Parathyroid adenoma (tissue), 2 donors: ENCODE data around the gene MAPK6.
"Not testable (repeated sequence)": the region's sequence is repeated elsewhere in the genome, so short reads cannot be mapped to it uniquely, and the experiment has no call there.

Experiments used
- H2AFZ ChIP-seq: fragments of 300-600 bp; sonication (generic); one replicate; pipeline ENCODE4 v1.7.0; 2017; ENCODE audit warnings: antibody characterized with exemption, mild to moderate bottlenecking
- H3K27ac ChIP-seq: fragments of 300-600 bp; sonication (generic); one replicate; pipeline ENCODE4 v1.7.0; 2017
- H3K27me3 ChIP-seq: fragments of 300-600 bp; sonication (generic); one replicate; pipeline ENCODE4 v1.7.0; 2017; ENCODE audit warnings: low read length; ENCODE audit not compliant: control insufficient read depth, insufficient read depth
- H3K36me3 ChIP-seq: fragments of 300-600 bp; sonication (generic); one replicate; pipeline ENCODE4 v1.7.0; 2017; ENCODE audit warnings: low read length; ENCODE audit not compliant: control insufficient read depth, insufficient read depth
- H3K4me1 ChIP-seq: fragments of 300-600 bp; sonication (generic); one replicate; pipeline ENCODE4 v1.7.0; 2017; ENCODE audit warnings: control low read depth
- H3K4me2 ChIP-seq: fragments of 300-600 bp; sonication (generic); one replicate; pipeline ENCODE4 v1.7.0; 2017; ENCODE audit warnings: low read length
- H3K4me3 ChIP-seq: fragments of 300-600 bp; sonication (generic); one replicate; pipeline ENCODE4 v1.7.0; 2017; ENCODE audit warnings: low read depth, low read length
- H3K79me2 ChIP-seq: fragments of 300-600 bp; sonication (generic); one replicate; pipeline ENCODE4 v1.7.0; 2017; ENCODE audit warnings: control low read depth
- H3K9ac ChIP-seq: fragments of 300-600 bp; sonication (generic); one replicate; pipeline ENCODE4 v1.7.0; 2017; ENCODE audit warnings: mild to moderate bottlenecking
- H3K9me3 ChIP-seq: fragments of 300-600 bp; sonication (generic); one replicate; pipeline ENCODE4 v1.7.0; 2017; ENCODE audit warnings: low read length; ENCODE audit not compliant: control insufficient read depth
- TF ChIP-seq, protein P1 (sequence below): fragments of 300-600 bp; sonication (generic); IDR thresholded peaks from one replicate; pipeline ENCODE4 v1.7.0; 2017; ENCODE audit warnings: antibody characterized with exemption, mild to moderate bottlenecking
- donor health status: primary hyperparathyroidism.

Gene MAPK6

DNA sequence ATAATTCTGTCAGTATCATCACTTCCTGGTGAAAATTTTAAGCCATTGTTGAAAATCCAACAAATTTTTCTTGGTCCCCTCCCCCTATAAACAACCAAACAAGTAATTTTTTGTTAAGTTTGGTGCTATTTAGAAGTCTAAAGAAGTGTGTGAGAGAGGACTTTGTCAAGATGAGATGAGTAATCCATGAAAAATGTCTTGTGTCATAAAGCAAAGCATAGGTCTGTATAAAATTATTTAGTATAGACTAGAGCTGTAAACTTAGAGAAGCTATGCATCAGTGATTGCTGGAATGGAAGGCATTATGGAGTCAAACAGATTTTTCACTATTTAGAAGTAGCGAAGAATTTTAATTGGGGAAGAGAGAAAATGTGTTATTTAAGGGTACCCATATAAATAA is 31.4 kb downstream of the MAPK6 start:
- no peak overlapping the region for H3K4me2 ChIP-seq
- TF ChIP-seq, protein P1, sequence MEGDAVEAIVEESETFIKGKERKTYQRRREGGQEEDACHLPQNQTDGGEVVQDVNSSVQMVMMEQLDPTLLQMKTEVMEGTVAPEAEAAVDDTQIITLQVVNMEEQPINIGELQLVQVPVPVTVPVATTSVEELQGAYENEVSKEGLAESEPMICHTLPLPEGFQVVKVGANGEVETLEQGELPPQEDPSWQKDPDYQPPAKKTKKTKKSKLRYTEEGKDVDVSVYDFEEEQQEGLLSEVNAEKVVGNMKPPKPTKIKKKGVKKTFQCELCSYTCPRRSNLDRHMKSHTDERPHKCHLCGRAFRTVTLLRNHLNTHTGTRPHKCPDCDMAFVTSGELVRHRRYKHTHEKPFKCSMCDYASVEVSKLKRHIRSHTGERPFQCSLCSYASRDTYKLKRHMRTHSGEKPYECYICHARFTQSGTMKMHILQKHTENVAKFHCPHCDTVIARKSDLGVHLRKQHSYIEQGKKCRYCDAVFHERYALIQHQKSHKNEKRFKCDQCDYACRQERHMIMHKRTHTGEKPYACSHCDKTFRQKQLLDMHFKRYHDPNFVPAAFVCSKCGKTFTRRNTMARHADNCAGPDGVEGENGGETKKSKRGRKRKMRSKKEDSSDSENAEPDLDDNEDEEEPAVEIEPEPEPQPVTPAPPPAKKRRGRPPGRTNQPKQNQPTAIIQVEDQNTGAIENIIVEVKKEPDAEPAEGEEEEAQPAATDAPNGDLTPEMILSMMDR: no peak
- H3K27ac ChIP-seq: no peak overlapping the region
- no peaks in the 10 kb centered on the region for H3K36me3 ChIP-seq
- H2AFZ ChIP-seq: no peak overlapping the region
- H3K4me1 ChIP-seq: no peaks in the 10 kb centered on the region
- H3K9ac ChIP-seq: no peak overlapping the region
- H3K4me3 ChIP-seq: no peak overlapping the region
- H3K9me3 ChIP-seq: no peaks in the 10 kb centered on the region
- no peaks in the 10 kb centered on the region for H3K27me3 ChIP-seq
- H3K79me2 ChIP-seq: peaks cover 2% of the 10 kb centered on the region

DNA sequence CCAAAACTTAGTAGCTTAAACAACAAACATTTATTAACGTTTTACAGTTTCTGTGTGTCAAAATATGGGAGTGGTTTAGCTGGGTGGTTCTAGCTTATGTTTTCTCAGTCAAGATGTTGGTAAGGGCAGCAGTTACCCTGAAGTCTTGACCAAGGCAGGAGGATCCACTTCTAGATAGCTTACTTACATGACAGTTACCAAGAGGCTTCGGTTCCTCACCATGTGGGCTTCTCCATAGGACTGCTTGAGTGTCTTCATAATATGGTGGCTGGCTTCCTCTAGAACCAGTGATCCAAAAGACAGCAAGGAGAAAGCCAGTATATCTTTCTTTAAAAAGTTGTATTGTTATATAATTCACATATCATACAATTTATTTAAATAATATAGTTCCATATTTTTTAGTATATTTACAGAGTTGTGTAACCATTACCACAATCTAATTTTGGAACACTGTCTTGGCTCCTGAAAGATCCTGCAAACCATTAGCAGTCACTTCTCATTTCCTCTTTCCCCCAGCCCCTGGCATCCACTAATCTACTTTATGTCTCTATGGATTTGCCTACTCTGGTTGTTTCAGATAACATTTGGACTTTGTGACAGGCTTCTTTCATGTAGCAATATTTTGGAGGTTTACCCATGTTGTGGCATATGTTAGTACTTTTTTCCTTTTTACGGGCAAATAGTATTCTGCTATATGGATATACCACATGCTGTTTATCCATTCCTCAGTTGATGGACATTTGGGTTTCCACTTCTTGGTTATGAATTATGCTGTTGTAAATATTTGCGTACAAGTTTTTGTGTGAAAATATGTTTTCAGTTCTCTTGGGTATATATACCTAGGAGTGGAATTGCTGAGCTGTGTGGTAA is 33.3 kb downstream of the MAPK6 start:
- Histone ChIP-seq H3K9ac (no peak overlapping the region), H3K36me3 (no peaks in the 10 kb centered on the region)

GRCh38 chr15:52054381-52054780 is 35.4 kb downstream of the MAPK6 start:
- H3K27ac ChIP-seq: no peak overlapping the region
- H3K9me3 ChIP-seq: no peaks in the 10 kb centered on the region
- no peaks in the 10 kb centered on the region for H3K4me1 ChIP-seq
- no peak overlapping the region for H3K9ac ChIP-seq
- H3K4me3 ChIP-seq: no peak overlapping the region
- H3K79me2 ChIP-seq: no peaks in the 10 kb centered on the region
- TF ChIP-seq, protein P1: no peak
- H2AFZ ChIP-seq: no peak overlapping the region
- no peak overlapping the region for H3K4me2 ChIP-seq
- no peaks in the 10 kb centered on the region for H3K36me3 ChIP-seq
- H3K27me3 ChIP-seq: no peaks in the 10 kb centered on the region

More for the DNA sequence above, 33.3 kb downstream of the MAPK6 start:
- Histone ChIP-seq H3K4me2 (no peak overlapping the region), H3K27me3 (no peaks in the 10 kb centered on the region), H3K4me3 (no peak overlapping the region), H3K79me2 (no peaks in the 10 kb centered on the region), H2AFZ (no peak overlapping the region), H3K9me3 (no peaks in the 10 kb centered on the region), H3K4me1 (no peaks in the 10 kb centered on the region), H3K27ac (no peak overlapping the region)
- TF ChIP-seq, protein P1: no peak

GRCh38 chr15:52054858-52055257 is 35.8 kb downstream of the MAPK6 start:
- not testable (repeated sequence) for H3K36me3 ChIP-seq, H3K79me2 ChIP-seq, H3K27ac ChIP-seq, H3K4me3 ChIP-seq, H3K9ac ChIP-seq, H3K4me1 ChIP-seq, H3K27me3 ChIP-seq, H3K4me2 ChIP-seq, H2AFZ ChIP-seq, H3K9me3 ChIP-seq

DNA sequence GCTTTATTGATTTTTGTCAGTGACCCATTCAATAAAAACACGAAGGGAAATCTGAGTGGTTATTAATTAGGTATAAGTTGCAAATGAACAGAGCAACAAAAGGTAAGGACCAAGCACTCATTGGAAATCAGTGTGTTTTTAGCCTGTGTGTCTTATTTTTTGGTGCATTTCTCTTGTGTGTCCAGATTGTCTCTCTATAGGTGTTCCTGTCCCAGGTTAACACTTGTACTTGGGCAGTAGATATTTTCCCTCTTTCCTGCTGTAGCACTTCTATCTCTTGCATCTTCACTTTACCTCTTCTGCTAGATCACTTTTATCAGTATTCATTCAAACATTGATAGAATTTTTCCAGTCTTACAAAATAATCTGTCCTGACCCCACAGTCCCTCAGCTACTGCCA is 37.0 kb downstream of the MAPK6 start:
- no peaks in the 10 kb centered on the region for H3K79me2 ChIP-seq
- H3K4me2 ChIP-seq: no peak overlapping the region
- H3K4me3 ChIP-seq: no peak overlapping the region
- H3K27ac ChIP-seq: no peak overlapping the region
- H3K27me3 ChIP-seq: no peaks in the 10 kb centered on the region
- H3K9ac ChIP-seq: no peak overlapping the region
- H3K4me1 ChIP-seq: no peaks in the 10 kb centered on the region
- no peaks in the 10 kb centered on the region for H3K36me3 ChIP-seq
- H3K9me3 ChIP-seq: no peaks in the 10 kb centered on the region
- no peak overlapping the region for H2AFZ ChIP-seq
- TF ChIP-seq, protein P1: no peak
